HG03432 (cell line): ENCODE data around the gene RSPH9.
"Not testable (repeated sequence)": the region's sequence is repeated elsewhere in the genome, so short reads cannot be mapped to it uniquely, and the experiment has no call there.

Source experiments
- ATAC-seq: cut with Tn5 transposase; IDR thresholded peaks from one replicate; pipeline ENCODE4 v1.9.1; 2021; ENCODE audit warnings: mild to moderate bottlenecking, moderate library complexity; ENCODE audit not compliant: unreplicated experiment

RSPH9 gene

GRCh38 chr6:43682724-43683429, 38.0 kb downstream of the RSPH9 start:
- ATAC-seq, result no peak

- peak; percentile 61 for ATAC-seq
Measured at GRCh38 chr6:43683708-43684455, 39.0 kb downstream of the RSPH9 start.

GRCh38 chr6:43687079-43687436, 42.2 kb downstream of the RSPH9 start:
- no peak for ATAC-seq

GRCh38 chr6:43687437-43688347, 42.9 kb downstream of the RSPH9 start, which contains the start of gene MRPS18A:
MRPS18A (minus strand) TSS chr6:43687791; CDS start chr6:43687779, 12 bp downstream.
- peak; percentile 94 for ATAC-seq

- no peak for ATAC-seq
Measured at GRCh38 chr6:43689421-43689820, 44.6 kb downstream of the RSPH9 start.

- no peak for ATAC-seq
Measured at GRCh38 chr6:43695215-43695966, 50.6 kb downstream of the RSPH9 start.

GRCh38 chr6:43695967-43696291, 51.1 kb downstream of the RSPH9 start:
- no peak for ATAC-seq

GRCh38 chr6:43697421-43697820, 52.6 kb downstream of the RSPH9 start:
- no peak for ATAC-seq

- ATAC-seq, result no peak
Measured at GRCh38 chr6:43698584-43699349, 53.9 kb downstream of the RSPH9 start.

GRCh38 chr6:43699564-43700186, 54.8 kb downstream of the RSPH9 start:
- ATAC-seq, result no peak

- not testable (repeated sequence) for ATAC-seq
Measured at GRCh38 chr6:43700939-43701560, 56.2 kb downstream of the RSPH9 start.

- ATAC-seq, result no peak
Measured at GRCh38 chr6:43702171-43702533, 57.3 kb downstream of the RSPH9 start.

- ATAC-seq, result peak; percentile 55
Measured at GRCh38 chr6:43702534-43703440, 58.0 kb downstream of the RSPH9 start.

- ATAC-seq, result no peak
Measured at GRCh38 chr6:43703512-43704429, 58.9 kb downstream of the RSPH9 start.

- ATAC-seq, result peak; percentile 42
Measured at GRCh38 chr6:43705996-43706395, 61.2 kb downstream of the RSPH9 start.

GRCh38 chr6:43706788-43707187, 62.0 kb downstream of the RSPH9 start:
- ATAC-seq, result no peak

- no peak for ATAC-seq
Measured at GRCh38 chr6:43707269-43707668, 62.4 kb downstream of the RSPH9 start.
